ENCODE measurements around the gene MEOX1. TPM values are rescaled to one million over a fixed set of nuclear protein-coding genes. Genes with fewer than 3 reads are reported as not detected.
A peak's percentile ranks its signal among the peaks of the same experiment; 100 is the strongest.

MEOX1 gene
- total RNA-seq: 10 to 100 TPM in 3 of 4 donors, 1 to 10 TPM in 1; 6.9 to 24.3 (median 14.0) TPM

- TF ChIP-seq CTCF (IDR thresholded peaks at IDR 0.05) (no peak), POLR2A (IDR thresholded peaks at IDR 0.05) (no peak)
- no peak within 1 kb of the TSS for H3K4me3 ChIP-seq
- peaks cover 0 to 15% of the 10 kb centered on the region in 2 donors for H3K4me1 ChIP-seq
- H3K27ac ChIP-seq: peak within 1 kb of the TSS in 1 of 2 donors; percentile 45
- no peaks in the 10 kb centered on the region for H3K27me3 ChIP-seq
- H3K36me3 ChIP-seq: no peaks in the 10 kb centered on the region
- no peaks in the 10 kb centered on the region for H3K9me3 ChIP-seq
- DNase-seq: no peak
- intact Hi-C loops (cut with DNase I; ENCODE audit: low total_unique reads): no loop called here
These were observed at the start of gene MEOX1 for GRCh38 chr17:43661699-43662412. Gene MEOX1, minus strand, starts transcription at chr17:43661922. Its CDS starts 388 bp downstream, at chr17:43661534.

GRCh38 chr17:43710101-43710500 is 48.4 kb upstream of the MEOX1 start:
- TF ChIP-seq CTCF (IDR thresholded peaks at IDR 0.05) (no peak), POLR2A (IDR thresholded peaks at IDR 0.05) (no peak)
- H3K9me3 ChIP-seq: no peaks in the 10 kb centered on the region
- intact Hi-C loops (cut with DNase I; ENCODE audit: low total_unique reads): no loop called here
- no peak overlapping the region for H3K27ac ChIP-seq
- no peak overlapping the region for H3K4me3 ChIP-seq
- H3K4me1 ChIP-seq: no peaks in the 10 kb centered on the region
- no peaks in the 10 kb centered on the region for H3K36me3 ChIP-seq
- no peak for DNase-seq
- no peaks in the 10 kb centered on the region for H3K27me3 ChIP-seq

GRCh38 chr17:43709210-43709609 is 47.5 kb upstream of the MEOX1 start:
- no peaks in the 10 kb centered on the region for H3K4me1 ChIP-seq
- H3K36me3 ChIP-seq: no peaks in the 10 kb centered on the region
- no peak for TF ChIP-seq CTCF (IDR thresholded peaks at IDR 0.05)
- TF ChIP-seq POLR2A (IDR thresholded peaks at IDR 0.05): no peak
- no peak overlapping the region for H3K4me3 ChIP-seq
- no peak overlapping the region for H3K27ac ChIP-seq
- intact Hi-C loops (cut with DNase I; ENCODE audit: low total_unique reads): no loop called here
- DNase-seq: no peak
- no peaks in the 10 kb centered on the region for H3K27me3 ChIP-seq
- no peaks in the 10 kb centered on the region for H3K9me3 ChIP-seq

- H3K4me1 ChIP-seq: no peaks in the 10 kb centered on the region
- no peak overlapping the region for H3K4me3 ChIP-seq
- intact Hi-C loops (cut with DNase I; ENCODE audit: low total_unique reads): no loop called here
- no peaks in the 10 kb centered on the region for H3K9me3 ChIP-seq
- no peak overlapping the region for H3K27ac ChIP-seq
- no peak for DNase-seq
- no peaks in the 10 kb centered on the region for H3K36me3 ChIP-seq
- no peaks in the 10 kb centered on the region for H3K27me3 ChIP-seq
- no peak for TF ChIP-seq CTCF (IDR thresholded peaks at IDR 0.05)
- no peak for TF ChIP-seq POLR2A (IDR thresholded peaks at IDR 0.05)
These were observed 45.5 kb upstream of the MEOX1 start for GRCh38 chr17:43707184-43707583.

GRCh38 chr17:43706235-43706634 is 44.5 kb upstream of the MEOX1 start:
- TF ChIP-seq POLR2A (IDR thresholded peaks at IDR 0.05): no peak
- TF ChIP-seq CTCF (IDR thresholded peaks at IDR 0.05): no peak
- Histone ChIP-seq H3K9me3 (no peaks in the 10 kb centered on the region), H3K27ac (no peak overlapping the region), H3K4me1 (no peaks in the 10 kb centered on the region), H3K36me3 (no peaks in the 10 kb centered on the region), H3K4me3 (no peak overlapping the region), H3K27me3 (no peaks in the 10 kb centered on the region)
- DNase-seq: no peak
- intact Hi-C loops (cut with DNase I; ENCODE audit: low total_unique reads): no loop called here
